ENCODE measurements around the gene DPP3.

DPP3 gene

GRCh38 chr11:66479394-66480116 is 679 bp upstream of the DPP3 start:
- no peak for TF ChIP-seq CTCF (conservative IDR thresholded peaks at IDR 0.05; ENCODE audit: low read depth)
- ChIA-PET CTCF (interaction anchor here (0.5 to 1.2 kb wide), 10 partner anchors 10 to 401 kb away, joined by 3 to 6 read pairs (median 3); no protein-coding TSS in a partner anchor), POLR2A (ENCODE audit: low non-redundant PET) (interaction anchor here (0.7 to 0.9 kb wide), 4 partner anchors 13 to 198 kb away, joined by 3 to 6 read pairs (median 3); partner anchors contain the start of genes PELI3 and RBM4B)
- H3K27ac ChIP-seq = peak overlapping the region; percentile 93
- DNase-seq (ENCODE audit: low spot score) = peak; percentile 89

- ChIA-PET POLR2A (ENCODE audit: low non-redundant PET) (no interaction called here), CTCF (interaction anchor here (0.6 kb wide), 1 partner anchor 379 kb away, joined by 3 read pairs; no protein-coding TSS in a partner anchor)
- H3K27ac ChIP-seq = peak overlapping the region; percentile 8; the same call in 1 of the 2 replicates
- TF ChIP-seq CTCF (conservative IDR thresholded peaks at IDR 0.05; ENCODE audit: low read depth) = no peak
- no peak for DNase-seq (ENCODE audit: low spot score)
Measured at GRCh38 chr11:66484806-66485380, 4.7 kb downstream of the DPP3 start.

GRCh38 chr11:66488957-66489356 is 8.7 kb downstream of the DPP3 start:
- ChIA-PET POLR2A (ENCODE audit: low non-redundant PET) (no interaction called here), CTCF (interaction anchor here (0.5 kb wide), 1 partner anchor 125 kb away, joined by 3 read pairs; no protein-coding TSS in a partner anchor)
- no peak for TF ChIP-seq CTCF (conservative IDR thresholded peaks at IDR 0.05; ENCODE audit: low read depth)

GRCh38 chr11:66489636-66490035 is 9.4 kb downstream of the DPP3 start:
- H3K27ac ChIP-seq = no peak overlapping the region; the same call in 1 of the 2 replicates
- TF ChIP-seq CTCF (conservative IDR thresholded peaks at IDR 0.05; ENCODE audit: low read depth) = no peak
- CTCF ChIA-PET = interaction anchor here (0.5 to 1.1 kb wide), 2 partner anchors 11 to 126 kb away, joined by 3 read pairs; no protein-coding TSS in a partner anchor
- POLR2A ChIA-PET (ENCODE audit: low non-redundant PET) = interaction anchor here (0.5 kb wide), 1 partner anchor 23 kb away, joined by 5 read pairs; no protein-coding TSS in a partner anchor
- DNase-seq (ENCODE audit: low spot score) = no peak

More at GRCh38 chr11:66488957-66489356, 8.7 kb downstream of the DPP3 start:
- no peak for DNase-seq (ENCODE audit: low spot score)
- H3K27ac ChIP-seq = no peak overlapping the region; the same call in 1 of the 2 replicates

- no peak overlapping the region for H3K27ac ChIP-seq
Measured at GRCh38 chr11:66491315-66491935, 11.2 kb downstream of the DPP3 start.

More at GRCh38 chr11:66491315-66491935, 11.2 kb downstream of the DPP3 start:
- ChIA-PET POLR2A (ENCODE audit: low non-redundant PET) (no interaction called here), CTCF (interaction anchor here (0.6 to 0.9 kb wide), 4 partner anchors 9 to 89 kb away, joined by 3 to 6 read pairs (median 4); no protein-coding TSS in a partner anchor)
- TF ChIP-seq CTCF (conservative IDR thresholded peaks at IDR 0.05; ENCODE audit: low read depth) = peak; percentile 24
- no peak for DNase-seq (ENCODE audit: low spot score)
